ENCODE data around the gene FADD.

FADD gene

DNA sequence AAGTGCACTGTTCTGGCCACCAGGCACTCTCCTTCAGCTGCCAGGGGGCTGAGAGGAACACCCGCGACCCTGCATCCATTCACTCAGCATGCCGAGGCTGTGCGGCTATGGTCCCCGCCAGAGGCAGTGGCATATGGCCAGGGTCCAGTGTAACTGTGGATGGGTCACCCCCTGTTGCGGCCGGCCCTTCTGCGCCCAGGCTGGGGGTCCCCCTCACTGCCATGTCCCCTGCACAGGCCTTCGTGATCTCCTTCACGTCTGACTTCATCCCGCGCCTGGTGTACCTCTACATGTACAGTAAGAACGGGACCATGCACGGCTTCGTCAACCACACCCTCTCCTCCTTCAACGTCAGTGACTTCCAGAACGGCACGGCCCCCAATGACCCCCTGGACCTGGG is 20.8 kb upstream of the FADD start:
- Histone ChIP-seq H3K36me3 (ENCODE audit: insufficient read depth, low read length) (no peaks in the 10 kb centered on the region), H2AFZ (ENCODE audit: low read length, unreplicated experiment) (no peak overlapping the region), H3K27ac (ENCODE audit: low read depth, low read length) (no peak overlapping the region)

DNA sequence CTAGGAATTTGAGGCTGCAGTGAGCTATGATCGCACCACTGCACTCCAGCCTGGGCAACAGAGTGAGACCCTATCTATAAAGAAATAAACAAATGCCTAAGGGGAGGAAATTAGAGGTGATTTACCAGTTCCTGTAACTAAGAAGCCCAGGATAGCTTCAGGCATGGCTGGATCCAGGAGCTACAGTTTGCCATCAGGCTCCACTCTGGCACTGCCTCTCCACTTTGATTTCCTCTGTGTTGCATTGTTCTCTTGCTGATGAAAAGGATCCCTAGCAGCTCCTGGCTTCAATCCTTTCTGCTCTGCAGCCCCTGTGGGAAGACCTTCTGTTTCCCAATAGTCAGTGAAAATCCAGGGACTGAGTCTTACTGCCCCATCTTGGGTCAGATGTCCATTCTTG is 20.1 kb upstream of the FADD start:
- no peaks in the 10 kb centered on the region for H3K79me2 ChIP-seq (ENCODE audit: control insufficient read depth, insufficient read depth, low read length, unreplicated experiment)
- H3K27ac ChIP-seq (ENCODE audit: low read depth, low read length), result no peak overlapping the region
- H3K27me3 ChIP-seq (ENCODE audit: insufficient read depth, low read length), result no peaks in the 10 kb centered on the region; the same call in 1 of the 2 replicates
- H3K36me3 ChIP-seq (ENCODE audit: insufficient read depth, low read length), result no peaks in the 10 kb centered on the region
- no peak overlapping the region for H3K4me3 ChIP-seq (ENCODE audit: low read depth, low read length)
- H3K4me1 ChIP-seq (ENCODE audit: control insufficient read depth, insufficient read depth, low read length, unreplicated experiment), result no peaks in the 10 kb centered on the region
- H2AFZ ChIP-seq (ENCODE audit: low read length, unreplicated experiment), result no peak overlapping the region

More for the DNA sequence above, 20.8 kb upstream of the FADD start:
- Histone ChIP-seq H3K27me3 (ENCODE audit: insufficient read depth, low read length) (no peaks in the 10 kb centered on the region; the same call in 1 of the 2 replicates), H3K79me2 (ENCODE audit: control insufficient read depth, insufficient read depth, low read length, unreplicated experiment) (no peaks in the 10 kb centered on the region), H3K4me3 (ENCODE audit: low read depth, low read length) (no peak overlapping the region), H3K4me1 (ENCODE audit: control insufficient read depth, insufficient read depth, low read length, unreplicated experiment) (no peaks in the 10 kb centered on the region)

DNA sequence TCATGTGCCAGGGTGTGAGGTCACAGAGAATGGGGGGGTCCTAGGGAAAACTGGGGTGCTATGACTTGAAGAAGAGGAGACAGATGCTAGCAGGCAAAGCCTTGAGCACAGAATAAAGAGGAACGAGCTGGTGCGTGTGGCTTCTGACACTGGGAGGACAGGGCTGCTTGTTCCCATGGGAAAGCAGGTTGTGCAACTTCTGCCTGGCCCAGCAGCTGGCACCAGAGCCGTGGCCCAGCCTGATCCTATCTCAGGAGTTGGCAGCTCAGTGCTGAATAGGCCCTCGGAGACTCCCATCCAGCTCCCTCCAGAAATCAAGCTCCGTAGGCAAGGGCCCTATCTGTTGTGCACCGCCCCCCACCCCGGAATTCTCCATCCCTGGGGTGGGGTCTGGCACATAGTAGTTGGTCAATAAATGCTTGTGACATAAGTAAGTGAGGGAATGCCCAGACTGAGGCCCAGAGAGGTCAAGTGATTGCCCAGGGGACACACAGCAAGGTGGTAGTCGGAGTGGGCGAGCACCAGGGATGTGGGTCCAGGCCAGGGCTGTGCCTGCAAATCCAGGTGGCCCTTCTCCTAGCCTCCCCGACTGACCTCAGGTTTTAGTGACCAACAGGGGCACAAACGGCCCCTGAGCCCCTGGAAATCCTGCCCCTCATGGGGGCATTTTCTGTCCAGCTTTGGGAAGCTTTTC is 19.5 kb upstream of the FADD start:
- no peak overlapping the region for H2AFZ ChIP-seq (ENCODE audit: low read length, unreplicated experiment)
- H3K4me1 ChIP-seq (ENCODE audit: control insufficient read depth, insufficient read depth, low read length, unreplicated experiment), result no peaks in the 10 kb centered on the region
- H3K27ac ChIP-seq (ENCODE audit: low read depth, low read length), result no peak overlapping the region
- H3K79me2 ChIP-seq (ENCODE audit: control insufficient read depth, insufficient read depth, low read length, unreplicated experiment), result no peaks in the 10 kb centered on the region
- H3K36me3 ChIP-seq (ENCODE audit: insufficient read depth, low read length), result no peaks in the 10 kb centered on the region
- H3K4me3 ChIP-seq (ENCODE audit: low read depth, low read length), result no peak overlapping the region
- H3K27me3 ChIP-seq (ENCODE audit: insufficient read depth, low read length), result no peaks in the 10 kb centered on the region; the same call in 1 of the 2 replicates

DNA sequence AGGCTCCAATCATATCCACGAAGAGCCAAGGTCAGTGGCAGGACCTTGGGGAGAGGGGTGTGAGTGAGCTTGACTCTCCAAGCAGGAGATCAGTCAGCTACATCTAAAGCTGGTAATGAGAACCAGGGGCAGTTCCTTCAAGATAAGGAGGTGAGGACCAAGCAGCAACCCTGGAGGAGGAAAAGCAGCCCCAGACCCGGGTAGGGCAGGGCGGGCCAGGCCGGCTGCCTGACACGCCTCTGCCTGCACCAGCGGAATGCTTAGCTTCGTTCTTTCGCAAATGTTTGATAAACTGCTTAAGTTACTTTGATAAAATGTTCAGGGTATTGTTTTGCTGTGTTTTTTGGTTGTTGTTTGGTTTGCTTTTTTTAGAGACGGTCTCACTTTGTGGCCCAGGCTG is 18.7 kb upstream of the FADD start:
- H3K4me3 ChIP-seq (ENCODE audit: low read depth, low read length), result no peak overlapping the region
- no peaks in the 10 kb centered on the region; the same call in 1 of the 2 replicates for H3K27me3 ChIP-seq (ENCODE audit: insufficient read depth, low read length)
- no peak overlapping the region for H2AFZ ChIP-seq (ENCODE audit: low read length, unreplicated experiment)
- H3K36me3 ChIP-seq (ENCODE audit: insufficient read depth, low read length), result no peaks in the 10 kb centered on the region
- no peaks in the 10 kb centered on the region for H3K4me1 ChIP-seq (ENCODE audit: control insufficient read depth, insufficient read depth, low read length, unreplicated experiment)
- no peak overlapping the region for H3K27ac ChIP-seq (ENCODE audit: low read depth, low read length)
- no peaks in the 10 kb centered on the region for H3K79me2 ChIP-seq (ENCODE audit: control insufficient read depth, insufficient read depth, low read length, unreplicated experiment)

DNA sequence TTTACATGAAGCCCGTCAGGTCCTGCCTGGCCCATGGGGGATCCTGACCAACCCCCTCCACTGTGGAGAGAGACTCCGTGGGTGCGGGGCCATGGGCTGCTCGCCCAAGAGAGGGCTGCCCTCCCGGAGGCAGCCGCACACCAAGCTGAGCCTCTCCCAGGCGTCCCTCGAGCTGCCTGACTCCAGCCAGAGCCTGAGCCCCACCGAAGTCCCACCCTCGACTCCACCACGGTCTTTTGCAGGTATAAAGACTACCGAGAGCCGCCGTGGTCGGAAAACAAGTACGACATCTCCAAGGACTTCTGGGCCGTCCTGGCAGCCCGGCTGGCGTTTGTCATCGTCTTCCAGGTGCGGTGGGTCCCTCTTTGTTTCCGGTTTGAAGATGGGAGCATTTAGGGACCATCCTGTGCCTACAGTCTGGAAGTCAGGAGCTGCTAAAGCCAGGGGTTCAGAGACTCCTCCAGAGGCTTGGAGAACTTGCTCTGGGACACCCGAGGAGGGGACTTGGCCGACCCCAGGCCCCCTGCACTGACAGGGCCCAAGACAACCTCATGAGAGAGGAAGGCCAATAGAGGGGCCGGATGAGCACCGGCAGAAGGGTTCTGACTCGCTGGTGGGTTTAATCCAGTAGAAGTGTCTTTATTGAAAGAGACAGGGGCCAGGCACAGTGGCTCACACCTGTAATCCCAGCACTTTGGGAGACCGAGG is 17.6 kb upstream of the FADD start:
- Histone ChIP-seq H3K27ac (ENCODE audit: low read depth, low read length) (no peak overlapping the region), H3K27me3 (ENCODE audit: insufficient read depth, low read length) (no peaks in the 10 kb centered on the region; the same call in 1 of the 2 replicates), H3K4me3 (ENCODE audit: low read depth, low read length) (no peak overlapping the region), H3K79me2 (ENCODE audit: control insufficient read depth, insufficient read depth, low read length, unreplicated experiment) (no peaks in the 10 kb centered on the region), H2AFZ (ENCODE audit: low read length, unreplicated experiment) (no peak overlapping the region), H3K4me1 (ENCODE audit: control insufficient read depth, insufficient read depth, low read length, unreplicated experiment) (no peaks in the 10 kb centered on the region), H3K36me3 (ENCODE audit: insufficient read depth, low read length) (no peaks in the 10 kb centered on the region)

DNA sequence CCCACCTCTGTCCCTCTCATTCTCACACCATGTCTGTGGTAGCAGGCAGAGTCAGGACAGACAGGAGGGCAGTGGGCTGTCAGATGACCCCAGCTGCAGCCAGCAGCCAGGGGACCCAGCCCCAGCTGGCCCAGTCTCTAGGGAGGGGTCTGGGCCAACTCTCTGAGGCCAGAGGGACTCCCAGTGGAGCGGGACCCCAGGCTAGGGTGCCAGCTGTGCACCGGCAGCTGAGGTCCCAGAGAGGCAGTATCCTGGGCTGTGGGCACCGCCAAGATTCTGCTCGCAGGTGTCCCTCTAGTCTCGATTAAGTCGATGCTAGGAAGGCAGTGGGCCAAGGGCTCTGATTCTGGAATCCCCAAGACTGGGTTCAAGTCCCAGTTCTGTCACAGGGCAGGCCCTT is 16.7 kb upstream of the FADD start:
- Histone ChIP-seq H2AFZ (ENCODE audit: low read length, unreplicated experiment) (no peak overlapping the region), H3K36me3 (ENCODE audit: insufficient read depth, low read length) (no peaks in the 10 kb centered on the region), H3K79me2 (ENCODE audit: control insufficient read depth, insufficient read depth, low read length, unreplicated experiment) (no peaks in the 10 kb centered on the region), H3K27ac (ENCODE audit: low read depth, low read length) (no peak overlapping the region), H3K4me3 (ENCODE audit: low read depth, low read length) (no peak overlapping the region), H3K27me3 (ENCODE audit: insufficient read depth, low read length) (no peaks in the 10 kb centered on the region; the same call in 1 of the 2 replicates), H3K4me1 (ENCODE audit: control insufficient read depth, insufficient read depth, low read length, unreplicated experiment) (no peaks in the 10 kb centered on the region)

DNA sequence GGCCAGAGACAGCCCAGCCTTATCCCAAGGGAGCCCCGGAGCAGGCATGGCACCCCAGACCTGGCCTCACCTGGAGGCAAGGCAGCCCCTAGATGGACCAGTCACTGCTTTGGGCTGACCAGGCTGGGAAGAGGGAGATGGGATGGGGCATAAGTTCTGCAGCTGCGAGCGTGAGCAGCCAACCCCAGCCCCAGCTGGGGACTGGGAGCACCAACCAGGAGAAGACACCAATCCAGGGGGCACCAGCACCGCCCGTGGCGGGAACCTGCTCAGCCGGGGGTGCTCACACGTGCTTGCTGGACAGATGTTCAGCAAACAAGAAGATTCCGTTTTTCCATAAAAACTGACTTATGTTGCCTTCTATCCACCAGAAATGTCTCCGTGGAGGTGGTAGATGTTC is 16.2 kb upstream of the FADD start:
- H3K4me3 ChIP-seq (ENCODE audit: low read depth, low read length), result no peak overlapping the region
- H3K36me3 ChIP-seq (ENCODE audit: insufficient read depth, low read length), result no peaks in the 10 kb centered on the region
- no peaks in the 10 kb centered on the region for H3K4me1 ChIP-seq (ENCODE audit: control insufficient read depth, insufficient read depth, low read length, unreplicated experiment)
- H2AFZ ChIP-seq (ENCODE audit: low read length, unreplicated experiment), result no peak overlapping the region
- H3K27me3 ChIP-seq (ENCODE audit: insufficient read depth, low read length), result no peaks in the 10 kb centered on the region; the same call in 1 of the 2 replicates
- H3K79me2 ChIP-seq (ENCODE audit: control insufficient read depth, insufficient read depth, low read length, unreplicated experiment), result no peaks in the 10 kb centered on the region
- H3K27ac ChIP-seq (ENCODE audit: low read depth, low read length), result no peak overlapping the region

DNA sequence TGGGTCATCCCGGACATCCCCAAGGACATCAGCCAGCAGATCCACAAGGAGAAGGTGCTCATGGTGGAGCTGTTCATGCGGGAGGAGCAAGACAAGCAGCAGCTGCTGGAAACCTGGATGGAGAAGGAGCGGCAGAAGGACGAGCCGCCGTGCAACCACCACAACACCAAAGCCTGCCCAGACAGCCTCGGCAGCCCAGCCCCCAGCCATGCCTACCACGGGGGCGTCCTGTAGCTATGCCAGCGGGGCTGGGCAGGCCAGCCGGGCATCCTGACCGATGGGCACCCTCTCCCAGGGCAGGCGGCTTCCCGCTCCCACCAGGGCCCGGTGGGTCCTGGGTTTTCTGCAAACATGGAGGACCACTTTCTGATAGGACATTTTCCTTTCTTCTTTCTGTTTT is 15.3 kb upstream of the FADD start:
- Histone ChIP-seq H3K27me3 (ENCODE audit: insufficient read depth, low read length) (no peaks in the 10 kb centered on the region; the same call in 1 of the 2 replicates), H3K4me1 (ENCODE audit: control insufficient read depth, insufficient read depth, low read length, unreplicated experiment) (no peaks in the 10 kb centered on the region), H2AFZ (ENCODE audit: low read length, unreplicated experiment) (no peak overlapping the region), H3K79me2 (ENCODE audit: control insufficient read depth, insufficient read depth, low read length, unreplicated experiment) (no peaks in the 10 kb centered on the region), H3K4me3 (ENCODE audit: low read depth, low read length) (no peak overlapping the region), H3K36me3 (ENCODE audit: insufficient read depth, low read length) (no peaks in the 10 kb centered on the region), H3K27ac (ENCODE audit: low read depth, low read length) (no peak overlapping the region)

DNA sequence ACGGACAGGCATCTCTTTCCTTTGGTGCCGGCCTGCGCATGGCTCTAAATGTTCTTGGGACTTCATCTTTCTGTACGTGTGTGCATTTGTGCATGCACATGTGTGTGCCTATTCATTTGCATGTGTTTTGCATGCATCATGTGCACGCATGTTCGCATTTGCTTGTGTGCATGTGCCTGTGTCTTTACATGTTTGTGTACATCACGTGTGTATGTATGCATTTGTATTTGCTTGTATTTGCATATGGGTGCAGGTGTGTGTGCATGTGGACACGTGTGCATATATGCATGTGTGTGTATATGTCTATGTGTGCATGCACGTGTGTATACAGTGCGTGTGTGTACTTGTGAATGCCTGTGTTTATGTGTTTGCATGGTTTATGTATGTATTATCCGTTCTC is 13.5 kb upstream of the FADD start:
- Histone ChIP-seq H3K27me3 (ENCODE audit: insufficient read depth, low read length) (no peaks in the 10 kb centered on the region; the same call in 1 of the 2 replicates), H3K36me3 (ENCODE audit: insufficient read depth, low read length) (no peaks in the 10 kb centered on the region), H2AFZ (ENCODE audit: low read length, unreplicated experiment) (no peak overlapping the region), H3K27ac (ENCODE audit: low read depth, low read length) (no peak overlapping the region), H3K79me2 (ENCODE audit: control insufficient read depth, insufficient read depth, low read length, unreplicated experiment) (no peaks in the 10 kb centered on the region), H3K4me1 (ENCODE audit: control insufficient read depth, insufficient read depth, low read length, unreplicated experiment) (no peaks in the 10 kb centered on the region), H3K4me3 (ENCODE audit: low read depth, low read length) (no peak overlapping the region)

DNA sequence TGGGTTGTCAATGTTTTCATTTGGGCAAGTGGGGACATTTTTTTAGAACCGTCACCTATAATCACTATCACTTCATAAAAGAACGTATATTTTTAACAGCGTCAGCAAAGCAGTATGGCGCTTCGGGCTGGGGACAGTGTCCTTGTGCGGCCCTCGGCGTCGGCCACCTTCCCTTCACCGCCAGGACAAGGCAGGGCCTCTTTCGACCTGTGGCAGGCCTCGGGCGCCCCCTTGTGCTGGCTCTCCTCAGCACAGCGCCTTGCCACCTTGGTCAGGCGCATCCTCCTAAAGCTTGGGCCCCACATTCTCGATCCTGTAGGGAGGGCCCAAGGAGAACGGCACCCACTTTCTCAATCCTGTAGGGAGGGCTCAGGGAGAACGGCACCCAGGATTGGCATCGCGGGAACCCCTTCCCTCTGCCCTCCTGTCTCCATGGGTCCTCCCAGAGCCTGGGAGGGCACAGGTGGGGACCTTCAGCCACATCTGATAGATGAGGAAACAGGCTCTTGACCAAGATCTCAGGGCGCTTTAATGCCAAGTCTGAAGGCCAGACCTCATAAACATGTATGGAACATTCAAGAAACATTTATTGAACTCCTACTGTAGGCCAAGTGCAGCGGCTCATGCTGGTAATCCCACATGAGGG is 11.5 kb upstream of the FADD start:
- H3K79me2 ChIP-seq (ENCODE audit: control insufficient read depth, insufficient read depth, low read length, unreplicated experiment), result no peaks in the 10 kb centered on the region
- H3K27ac ChIP-seq (ENCODE audit: low read depth, low read length), result no peak overlapping the region
- H3K4me1 ChIP-seq (ENCODE audit: control insufficient read depth, insufficient read depth, low read length, unreplicated experiment), result no peaks in the 10 kb centered on the region
- H2AFZ ChIP-seq (ENCODE audit: low read length, unreplicated experiment), result no peak overlapping the region
- no peak overlapping the region for H3K4me3 ChIP-seq (ENCODE audit: low read depth, low read length)
- no peaks in the 10 kb centered on the region; the same call in 1 of the 2 replicates for H3K27me3 ChIP-seq (ENCODE audit: insufficient read depth, low read length)
- no peaks in the 10 kb centered on the region for H3K36me3 ChIP-seq (ENCODE audit: insufficient read depth, low read length)

Data from ACC112 (cell line).